ENCODE data around the gene PHLDB1.
A peak's percentile ranks its signal among the peaks of the same experiment; 100 is the strongest.

The PHLDB1 gene

DNA sequence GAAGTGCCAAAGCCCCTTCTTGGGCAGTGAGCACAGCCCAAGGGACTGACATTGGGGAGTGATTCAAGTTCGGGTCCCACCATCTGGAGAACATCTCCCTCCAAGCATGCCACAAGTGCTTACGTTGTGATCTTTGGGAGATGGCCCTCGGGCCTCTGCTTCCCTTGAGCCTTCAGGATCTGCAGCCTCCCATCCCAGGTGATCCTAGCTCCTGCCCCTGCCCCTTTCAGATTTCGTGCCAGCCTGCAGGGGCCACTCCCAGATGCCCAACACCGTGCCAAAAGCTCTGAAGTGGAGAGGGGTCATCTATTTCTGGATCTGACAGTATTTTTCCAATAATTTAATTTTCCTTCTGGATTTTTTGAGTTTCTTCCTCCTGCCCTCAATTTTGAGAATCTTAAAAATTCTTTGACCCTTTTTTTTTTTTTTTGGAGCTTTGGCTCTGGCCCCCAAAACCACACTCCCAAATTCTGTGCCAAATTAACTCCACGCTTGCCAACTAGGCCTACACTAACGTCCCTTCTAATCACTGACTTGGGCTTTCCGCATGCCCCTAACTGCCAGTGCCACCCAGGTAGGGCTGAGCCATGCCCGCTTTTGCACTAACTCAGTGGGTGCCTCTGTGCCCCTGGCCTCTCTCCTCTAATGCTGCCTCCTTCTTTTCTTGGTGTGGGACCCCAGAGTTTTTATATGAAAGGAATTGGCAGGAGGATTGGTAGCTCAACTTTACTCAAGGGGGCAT lies 25.3 kb downstream of the PHLDB1 start:
- no peak for TF ChIP-seq ZFX (IDR thresholded peaks at IDR 0.05; ENCODE audit: borderline replicate concordance)
- no peak for TF ChIP-seq CTCF (IDR thresholded peaks at IDR 0.05)
- no peak overlapping the region for H3K27ac ChIP-seq

DNA sequence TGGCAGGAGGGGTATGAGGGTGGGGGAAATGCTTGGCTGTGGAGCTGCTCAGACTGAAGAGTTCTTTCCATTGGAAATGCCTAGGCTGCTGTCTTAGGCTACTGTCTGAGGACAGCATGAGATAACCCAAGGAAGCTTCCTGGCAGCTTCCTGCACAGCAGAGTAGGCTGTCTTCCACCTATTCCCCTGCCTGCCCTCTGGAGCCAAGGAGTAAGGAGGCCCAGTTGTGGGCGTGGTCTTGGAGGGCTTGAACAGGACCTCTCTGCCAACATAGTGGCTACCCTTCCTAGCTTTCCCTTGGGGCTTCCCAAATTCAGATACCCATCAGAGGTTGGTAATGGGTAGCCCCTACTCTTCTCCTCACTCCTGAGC lies 25.9 kb downstream of the PHLDB1 start:
- no peak overlapping the region for H3K27ac ChIP-seq
- TF ChIP-seq ZFX (IDR thresholded peaks at IDR 0.05; ENCODE audit: borderline replicate concordance) (no peak), CTCF (IDR thresholded peaks at IDR 0.05) (no peak)

- H3K27ac ChIP-seq, result peak overlapping the region; percentile 34; the same call in 1 of the 2 replicates
- no peak for TF ChIP-seq CTCF (IDR thresholded peaks at IDR 0.05)
- TF ChIP-seq ZFX (IDR thresholded peaks at IDR 0.05; ENCODE audit: borderline replicate concordance), result no peak
These were observed 26.6 kb downstream of the PHLDB1 start for GRCh38 chr11:118633979-118634378.

GRCh38 chr11:118634431-118635236 lies 27.2 kb downstream of the PHLDB1 start:
- peak overlapping the region; percentile 34 for H3K27ac ChIP-seq
- TF ChIP-seq CTCF (IDR thresholded peaks at IDR 0.05), result 0 out of 2 replicates have a peak, but pooled peaks have one; percentile 19
- TF ChIP-seq ZFX (IDR thresholded peaks at IDR 0.05; ENCODE audit: borderline replicate concordance), result no peak

DNA sequence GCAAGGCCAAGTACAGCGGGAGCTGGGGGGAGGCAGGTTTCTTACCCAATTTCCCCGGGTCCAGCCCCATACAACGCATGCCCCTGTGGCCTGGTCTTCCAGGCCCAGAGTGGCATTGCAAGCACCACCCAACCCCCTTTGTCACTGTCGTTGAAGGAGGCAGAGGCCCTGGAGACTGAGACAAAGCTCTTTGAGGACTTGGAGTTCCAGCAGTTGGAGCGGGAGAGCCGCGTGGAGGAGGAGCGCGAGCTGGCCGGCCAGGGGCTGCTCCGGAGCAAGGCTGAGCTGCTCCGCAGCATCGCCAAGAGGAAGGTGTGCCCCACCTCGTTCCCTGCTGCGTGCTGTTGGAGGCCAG lies 27.8 kb downstream of the PHLDB1 start:
- peak overlapping the region; percentile 34; the same call in 1 of the 2 replicates for H3K27ac ChIP-seq
- no peak for TF ChIP-seq CTCF (IDR thresholded peaks at IDR 0.05)
- TF ChIP-seq ZFX (IDR thresholded peaks at IDR 0.05; ENCODE audit: borderline replicate concordance), result no peak

DNA sequence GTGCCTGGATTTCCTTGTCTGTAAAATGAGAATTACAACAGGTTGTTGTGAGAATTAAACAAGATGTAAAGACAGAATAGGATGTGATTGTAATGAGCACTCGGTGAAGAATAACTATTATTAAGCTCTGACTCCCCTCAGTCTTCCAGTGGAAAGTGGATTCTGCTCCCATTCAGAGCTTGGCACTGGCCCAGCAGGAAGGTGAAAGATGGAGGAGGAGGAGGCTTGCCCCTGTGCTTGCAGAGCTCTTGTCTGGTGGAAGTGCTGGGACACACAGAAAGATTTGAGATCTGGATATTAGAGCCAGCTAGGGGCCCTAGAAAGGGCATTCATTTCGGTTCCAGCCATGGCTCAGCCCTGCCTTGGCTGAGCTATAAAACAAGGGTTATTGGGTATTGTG lies 28.2 kb downstream of the PHLDB1 start:
- no peak overlapping the region for H3K27ac ChIP-seq
- TF ChIP-seq CTCF (IDR thresholded peaks at IDR 0.05) (no peak), ZFX (IDR thresholded peaks at IDR 0.05; ENCODE audit: borderline replicate concordance) (no peak)

Measured in 22Rv1 (cell line).